ENCODE measurements around the gene IDH2. TPM values are rescaled to one million over a fixed set of nuclear protein-coding genes. Genes with fewer than 3 reads are reported as not detected.
"Not testable (repeated sequence)": the region's sequence is repeated elsewhere in the genome, so short reads cannot be mapped to it uniquely, and the experiment has no call there.

The IDH2 gene
- total RNA-seq, 5 donors from 2014 or later (not counting 1 experiment from before 2014, with no cell fraction given), result 45.8 to 56.1 (median 49.2) TPM

DNA sequence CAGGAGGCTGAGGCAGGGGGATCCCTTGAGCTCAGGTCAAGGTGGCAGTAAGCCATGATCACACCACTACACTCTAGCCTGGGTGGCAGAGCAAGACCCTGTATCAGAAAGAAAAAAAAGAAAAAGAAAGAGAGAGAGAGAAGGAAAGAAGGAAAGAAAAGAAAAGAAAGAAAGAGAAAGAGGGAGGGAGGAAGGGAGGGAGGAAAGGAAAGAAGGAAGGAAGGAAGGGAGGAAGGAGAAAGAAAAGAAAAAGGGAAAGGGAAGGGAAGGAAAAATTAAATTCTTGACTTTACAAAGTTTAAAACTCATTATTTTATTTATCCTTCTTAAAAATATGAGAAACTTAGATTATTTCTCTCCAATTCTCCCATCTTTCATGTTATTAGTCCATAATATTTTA is 17.1 kb upstream of the IDH2 start:
- H3K27ac Mint-ChIP-seq, result no peak overlapping the region
- peaks cover 3% of the 10 kb centered on the region for H3K36me3 Mint-ChIP-seq
- no peak for ATAC-seq (replicated peaks in 1 of 4)

DNA sequence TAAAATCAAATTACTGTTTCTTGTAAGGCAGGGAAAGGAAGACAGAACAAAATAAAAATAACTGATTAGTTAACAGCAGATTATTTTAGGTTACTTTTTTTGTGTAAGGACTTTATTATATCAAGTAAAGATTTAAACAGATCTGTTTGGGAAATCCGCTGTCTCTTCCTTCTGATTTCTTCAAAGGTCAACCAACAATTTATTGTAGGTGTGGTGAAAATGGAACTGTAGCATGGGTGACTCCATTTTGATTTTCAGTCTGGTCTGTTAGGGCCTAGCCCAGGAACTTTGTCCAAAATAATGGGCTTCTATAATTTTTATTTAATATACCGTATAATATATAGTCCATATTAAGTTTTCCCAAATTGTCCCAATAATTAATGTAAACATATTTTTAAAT is 13.5 kb upstream of the IDH2 start:
- ChIA-PET POLR2A (no interaction called here), CTCF (no interaction called here)
- Histone ChIP-seq H3K9me3 (no peaks in the 10 kb centered on the region), H3K4me1 (ENCODE audit: control insufficient read depth in 1 of 2, extremely low read depth in 1 of 2, insufficient read depth in 2 of 2, low read length in 2 of 2) (no peaks in the 10 kb centered on the region), H3K27me3 (replicated peaks in 1 of 2; ENCODE audit: control insufficient read depth in 2 of 2, extremely low read depth in 1 of 2, insufficient read depth in 2 of 2, low read length in 1 of 2) (no peaks in the 10 kb centered on the region), H3K36me3 (ENCODE audit: control insufficient read depth in 2 of 2, extremely low read depth in 1 of 2, insufficient read depth in 1 of 2, low read length in 1 of 2) (no peaks in the 10 kb centered on the region), H3K4me3 (ENCODE audit: control insufficient read depth in 1 of 2, extremely low read depth in 1 of 2, low read length in 1 of 2) (no peak overlapping the region), H3K27ac (ENCODE audit: low read length) (no peak overlapping the region)
- H3K27me3 Mint-ChIP-seq, result no peaks in the 10 kb centered on the region
- ATAC-seq (replicated peaks in 1 of 4) (no peak), DNase-seq (no peak)
- no peak overlapping the region for H3K27ac Mint-ChIP-seq
- WGBS (ENCODE audit: insufficient coverage), result no CpG with 5 or more reads among the region's 2 CpGs
- H3K4me1 Mint-ChIP-seq, result no peaks in the 10 kb centered on the region
- H3K4me3 Mint-ChIP-seq, result no peak overlapping the region
- peaks cover 0 to 11% (median 9%) of the 10 kb centered on the region in 3 donors for H3K9me3 Mint-ChIP-seq
- H3K36me3 Mint-ChIP-seq, result peaks cover 5% of the 10 kb centered on the region

More for the DNA sequence above, 17.1 kb upstream of the IDH2 start:
- peaks cover 0 to 8% (median 4%) of the 10 kb centered on the region in 3 donors for H3K9me3 Mint-ChIP-seq
- no peak overlapping the region for H3K4me3 Mint-ChIP-seq
- no peak for DNase-seq
- H3K4me1 Mint-ChIP-seq, result no peaks in the 10 kb centered on the region
- H3K4me3 ChIP-seq (ENCODE audit: control insufficient read depth in 1 of 2, extremely low read depth in 1 of 2, low read length in 1 of 2), result no peak overlapping the region
- H3K36me3 ChIP-seq (ENCODE audit: control insufficient read depth in 2 of 2, extremely low read depth in 1 of 2, insufficient read depth in 1 of 2, low read length in 1 of 2), result no peaks in the 10 kb centered on the region
- no peaks in the 10 kb centered on the region for H3K27me3 ChIP-seq (replicated peaks in 1 of 2; ENCODE audit: control insufficient read depth in 2 of 2, extremely low read depth in 1 of 2, insufficient read depth in 2 of 2, low read length in 1 of 2)
- POLR2A ChIA-PET, result no interaction called here
- no peak overlapping the region for H3K27ac ChIP-seq (ENCODE audit: low read length)
- no peaks in the 10 kb centered on the region for H3K27me3 Mint-ChIP-seq
- no peaks in the 10 kb centered on the region for H3K9me3 ChIP-seq
- H3K4me1 ChIP-seq (ENCODE audit: control insufficient read depth in 1 of 2, extremely low read depth in 1 of 2, insufficient read depth in 2 of 2, low read length in 2 of 2), result no peaks in the 10 kb centered on the region
- CTCF ChIA-PET, result no interaction called here

DNA sequence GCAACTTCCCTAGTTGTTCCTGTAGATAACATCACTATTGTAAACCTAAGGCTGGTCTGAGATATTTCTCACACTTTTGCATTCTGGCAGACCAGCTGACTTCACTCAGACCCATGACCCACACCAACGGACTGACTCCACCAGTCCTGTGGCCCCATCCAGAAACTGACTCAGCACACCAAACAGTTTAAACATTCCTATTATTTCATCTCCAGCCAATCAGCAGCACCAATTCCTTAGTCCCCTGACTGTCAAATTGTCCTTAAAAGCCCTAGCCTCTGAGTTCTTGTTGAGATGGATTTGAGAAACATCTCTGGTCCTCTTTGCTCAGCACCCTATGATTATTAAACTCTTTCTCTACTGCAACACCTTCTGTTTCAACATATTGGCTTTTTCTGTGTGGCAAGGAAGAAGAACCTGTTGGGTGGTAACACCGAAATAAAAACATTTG is 12.2 kb upstream of the IDH2 start:
- H3K4me3 ChIP-seq (ENCODE audit: control insufficient read depth in 1 of 2, extremely low read depth in 1 of 2, low read length in 1 of 2), result no peak overlapping the region
- Mint-ChIP-seq H3K27ac (no peak overlapping the region), H3K4me3 (no peak overlapping the region), H3K9me3 (peaks cover 0 to 11% (median 9%) of the 10 kb centered on the region in 3 donors), H3K27me3 (peaks cover 0 to 3% of the 10 kb centered on the region in 2 donors), H3K36me3 (peaks cover 5% of the 10 kb centered on the region), H3K4me1 (no peaks in the 10 kb centered on the region)
- H3K27ac ChIP-seq (ENCODE audit: low read length), result no peak overlapping the region
- H3K36me3 ChIP-seq (ENCODE audit: control insufficient read depth in 2 of 2, extremely low read depth in 1 of 2, insufficient read depth in 1 of 2, low read length in 1 of 2), result no peaks in the 10 kb centered on the region
- no peaks in the 10 kb centered on the region for H3K9me3 ChIP-seq
- CTCF ChIA-PET, result no interaction called here
- POLR2A ChIA-PET, result no interaction called here
- 100% methylated on average over 1 of the region's 2 CpGs for WGBS (ENCODE audit: insufficient coverage)
- DNase-seq, result no peak
- H3K4me1 ChIP-seq (ENCODE audit: control insufficient read depth in 1 of 2, extremely low read depth in 1 of 2, insufficient read depth in 2 of 2, low read length in 2 of 2), result no peaks in the 10 kb centered on the region
- no peak for ATAC-seq (replicated peaks in 1 of 4)
- H3K27me3 ChIP-seq (replicated peaks in 1 of 2; ENCODE audit: control insufficient read depth in 2 of 2, extremely low read depth in 1 of 2, insufficient read depth in 2 of 2, low read length in 1 of 2), result no peaks in the 10 kb centered on the region

DNA sequence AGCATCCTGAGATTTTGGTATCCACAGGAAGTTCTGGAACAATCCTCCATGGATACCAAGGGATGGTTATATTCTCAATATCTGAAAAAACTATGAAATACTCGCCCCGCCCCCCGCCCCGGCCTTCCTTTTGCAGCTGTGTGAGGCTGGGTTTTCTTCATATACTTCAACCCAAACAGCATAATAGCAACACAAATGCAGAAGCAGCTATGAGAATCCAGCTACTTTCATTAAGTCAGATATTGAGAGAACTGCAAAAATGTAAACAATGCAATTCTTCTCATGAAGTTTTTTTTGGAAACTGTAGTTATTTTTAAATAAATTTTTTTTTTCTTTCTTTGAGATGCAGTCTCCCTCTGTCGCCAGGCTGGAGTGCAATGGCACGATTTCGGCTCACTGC is 10.9 kb upstream of the IDH2 start:
- H3K4me1 ChIP-seq (ENCODE audit: control insufficient read depth in 1 of 2, extremely low read depth in 1 of 2, insufficient read depth in 2 of 2, low read length in 2 of 2), result no peaks in the 10 kb centered on the region
- ChIA-PET CTCF (no interaction called here), POLR2A (no interaction called here)
- no peak overlapping the region for H3K4me3 ChIP-seq (ENCODE audit: control insufficient read depth in 1 of 2, extremely low read depth in 1 of 2, low read length in 1 of 2)
- Mint-ChIP-seq H3K27me3 (peaks cover 0 to 3% of the 10 kb centered on the region in 2 donors), H3K27ac (no peak overlapping the region), H3K4me3 (no peak overlapping the region), H3K36me3 (peaks cover 5% of the 10 kb centered on the region), H3K4me1 (no peaks in the 10 kb centered on the region), H3K9me3 (peaks cover 0 to 11% (median 9%) of the 10 kb centered on the region in 3 donors)
- no peaks in the 10 kb centered on the region for H3K9me3 ChIP-seq
- ATAC-seq (replicated peaks in 1 of 4) (no peak), DNase-seq (no peak)
- H3K27me3 ChIP-seq (replicated peaks in 1 of 2; ENCODE audit: control insufficient read depth in 2 of 2, extremely low read depth in 1 of 2, insufficient read depth in 2 of 2, low read length in 1 of 2), result no peaks in the 10 kb centered on the region
- H3K27ac ChIP-seq (ENCODE audit: low read length), result no peak overlapping the region
- no peaks in the 10 kb centered on the region for H3K36me3 ChIP-seq (ENCODE audit: control insufficient read depth in 2 of 2, extremely low read depth in 1 of 2, insufficient read depth in 1 of 2, low read length in 1 of 2)
- whole genome bisulfite sequencing (ENCODE audit: insufficient coverage), result 100% methylated on average over 3 of the region's 7 CpGs

DNA sequence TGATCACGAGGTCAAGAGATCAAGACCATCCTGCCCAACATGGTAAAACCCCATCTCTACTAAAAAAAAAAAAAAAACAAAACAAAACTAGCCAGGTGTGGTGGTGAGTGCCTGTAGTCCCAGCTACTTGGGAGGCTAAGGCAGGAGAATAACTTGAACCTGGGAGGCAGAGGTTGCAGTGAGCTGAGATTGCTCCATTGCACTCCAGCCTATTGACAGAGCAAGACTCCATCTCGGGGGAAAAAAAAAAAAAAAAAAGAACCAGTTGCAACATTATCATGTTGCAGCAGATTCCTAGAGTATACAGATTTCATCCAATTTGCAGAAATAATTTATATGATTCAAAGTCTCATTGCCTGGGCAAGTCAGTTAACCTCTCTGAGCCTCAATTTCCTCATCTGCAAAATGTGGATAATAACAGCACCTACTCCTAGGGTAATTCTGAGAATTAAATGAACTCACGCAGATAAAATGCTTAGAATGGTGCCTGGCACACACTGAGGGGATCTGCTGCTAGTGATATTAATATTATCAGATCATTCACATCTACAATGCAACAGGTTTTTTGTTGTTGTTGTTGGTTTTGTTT is 7.0 kb upstream of the IDH2 start:
- WGBS (ENCODE audit: insufficient coverage), result no CpG with 5 or more reads among the region's 3 CpGs
- CTCF ChIA-PET, result interaction anchor here in 1 of 2 donors (0.7 kb wide), 1 partner anchor 18 kb away, joined by 4 read pairs; no protein-coding TSS in a partner anchor
- H3K27me3 ChIP-seq (replicated peaks in 1 of 2; ENCODE audit: control insufficient read depth in 2 of 2, extremely low read depth in 1 of 2, insufficient read depth in 2 of 2, low read length in 1 of 2); H3K4me3 ChIP-seq (ENCODE audit: control insufficient read depth in 1 of 2, extremely low read depth in 1 of 2, low read length in 1 of 2); H3K36me3 ChIP-seq (ENCODE audit: control insufficient read depth in 2 of 2, extremely low read depth in 1 of 2, insufficient read depth in 1 of 2, low read length in 1 of 2); H3K9me3 Mint-ChIP-seq; ATAC-seq (replicated peaks in 1 of 4); H3K4me3 Mint-ChIP-seq; H3K27ac ChIP-seq (ENCODE audit: low read length); H3K36me3 Mint-ChIP-seq; DNase-seq; H3K27me3 Mint-ChIP-seq; H3K4me1 Mint-ChIP-seq; H3K9me3 ChIP-seq; H3K27ac Mint-ChIP-seq; H3K4me1 ChIP-seq (ENCODE audit: control insufficient read depth in 1 of 2, extremely low read depth in 1 of 2, insufficient read depth in 2 of 2, low read length in 2 of 2): not testable (repeated sequence)
- POLR2A ChIA-PET, result interaction anchor here in 1 of 2 donors (0.7 kb wide), 1 partner anchor 9 kb away, joined by 5 read pairs; no protein-coding TSS in a partner anchor

DNA sequence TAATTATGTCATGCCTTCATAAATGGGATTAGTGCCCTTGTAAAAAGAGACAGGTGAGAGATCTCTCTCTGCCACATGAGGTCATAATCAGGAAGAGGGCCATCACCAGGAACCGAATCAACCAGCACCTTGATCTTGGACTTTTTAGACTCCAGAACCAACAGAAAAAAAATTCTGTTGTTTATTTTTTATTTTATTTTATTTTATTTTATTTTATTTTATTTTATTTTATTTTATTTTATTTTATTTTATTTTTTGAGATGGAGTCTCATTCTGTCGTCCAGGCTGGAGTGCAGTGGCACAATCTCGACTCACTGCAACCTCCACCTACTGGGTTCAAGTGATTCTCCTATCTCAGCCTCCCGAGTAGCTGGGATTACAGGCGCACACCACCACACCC is 5.8 kb upstream of the IDH2 start:
- POLR2A ChIA-PET, H3K27ac Mint-ChIP-seq: not testable (repeated sequence)

More for the DNA sequence above, 5.8 kb upstream of the IDH2 start:
- ATAC-seq (replicated peaks in 1 of 4); H3K4me3 ChIP-seq (ENCODE audit: control insufficient read depth in 1 of 2, extremely low read depth in 1 of 2, low read length in 1 of 2); DNase-seq; H3K27me3 ChIP-seq (replicated peaks in 1 of 2; ENCODE audit: control insufficient read depth in 2 of 2, extremely low read depth in 1 of 2, insufficient read depth in 2 of 2, low read length in 1 of 2); H3K27me3 Mint-ChIP-seq; CTCF ChIA-PET; H3K4me1 ChIP-seq (ENCODE audit: control insufficient read depth in 1 of 2, extremely low read depth in 1 of 2, insufficient read depth in 2 of 2, low read length in 2 of 2); H3K9me3 Mint-ChIP-seq; H3K36me3 ChIP-seq (ENCODE audit: control insufficient read depth in 2 of 2, extremely low read depth in 1 of 2, insufficient read depth in 1 of 2, low read length in 1 of 2); H3K4me3 Mint-ChIP-seq; H3K36me3 Mint-ChIP-seq; H3K4me1 Mint-ChIP-seq; H3K9me3 ChIP-seq; H3K27ac ChIP-seq (ENCODE audit: low read length): not testable (repeated sequence)
- no CpG with 5 or more reads among the region's 5 CpGs for WGBS (ENCODE audit: insufficient coverage)

Measured in T-cell (primary cell).